ENCODE measurements around the gene BLOC1S2.
"Not testable (repeated sequence)": the region's sequence is repeated elsewhere in the genome, so short reads cannot be mapped to it uniquely, and the experiment has no call there.

BLOC1S2 gene

DNA sequence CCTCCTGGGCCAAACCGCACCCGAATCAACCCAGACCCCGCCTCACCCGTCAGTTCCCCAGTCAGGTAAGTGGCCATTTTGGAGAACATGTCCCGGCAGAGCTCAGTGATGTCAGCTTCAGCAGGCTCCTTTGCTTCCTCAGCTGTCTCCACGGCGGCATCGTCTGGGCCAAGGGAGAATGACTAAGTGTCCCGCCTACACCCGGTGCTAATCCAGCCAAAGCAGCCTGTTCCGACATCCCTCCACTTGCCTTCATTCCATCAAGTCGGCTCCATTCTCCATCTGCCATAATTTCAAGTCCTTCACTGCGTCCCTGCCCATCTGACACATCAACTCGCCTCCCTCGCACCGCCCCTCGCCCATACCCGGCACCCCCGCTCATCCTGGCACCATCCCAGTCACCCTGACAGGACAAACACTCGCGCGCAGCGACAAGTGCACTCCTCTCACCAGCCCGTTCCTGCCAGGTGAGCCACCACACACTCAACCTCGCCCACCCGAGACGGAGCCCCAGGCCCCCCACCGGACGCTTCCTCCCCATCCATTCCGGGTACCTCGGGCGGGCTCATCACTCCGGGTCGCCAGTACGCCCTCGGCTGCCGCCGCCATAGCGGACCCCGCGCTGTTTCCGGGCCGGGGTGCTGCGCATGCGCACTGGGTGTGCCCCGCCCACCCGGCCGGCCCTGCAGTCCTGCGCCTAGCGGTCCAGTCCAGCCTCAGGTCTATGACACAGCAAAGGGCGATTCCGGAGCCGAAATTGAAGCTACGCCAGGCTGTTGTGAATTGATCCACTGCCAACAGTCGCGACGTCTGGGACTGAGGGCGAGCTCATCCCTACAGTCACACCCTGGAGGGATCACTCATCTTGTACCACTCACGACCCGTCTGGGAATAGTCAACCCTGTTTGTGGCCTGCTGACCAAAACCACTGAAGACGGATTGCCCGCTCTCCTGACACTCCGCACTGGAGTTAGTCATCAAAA is at the start of gene BLOC1S2:
BLOC1S2 (minus strand) TSS at position 630 of the 983 bp plus-strand sequence; CDS start at position 609, 21 bp downstream.
- peak; percentile 81 to 85 for DNase-seq

DNA sequence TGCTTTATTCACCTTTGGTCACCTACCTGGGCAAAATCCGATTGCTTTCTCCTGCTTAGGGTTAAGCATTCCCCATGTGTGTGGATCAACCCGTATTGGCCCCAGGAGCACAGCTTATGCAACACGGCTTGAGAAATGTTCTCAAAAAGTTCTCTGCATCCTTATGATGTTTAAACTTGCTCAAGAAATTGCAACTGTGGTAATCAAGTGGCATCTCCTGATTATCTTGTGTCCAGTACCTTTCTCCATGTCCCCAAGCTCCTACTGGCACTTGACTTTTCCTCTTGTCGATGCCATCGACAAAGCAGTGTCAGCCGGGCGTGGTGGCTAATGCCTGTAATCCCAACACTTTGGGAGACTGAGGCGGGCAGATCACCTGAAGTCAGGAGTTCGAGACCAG is 48.3 kb upstream of the BLOC1S2 start:
- no peak for DNase-seq

DNA sequence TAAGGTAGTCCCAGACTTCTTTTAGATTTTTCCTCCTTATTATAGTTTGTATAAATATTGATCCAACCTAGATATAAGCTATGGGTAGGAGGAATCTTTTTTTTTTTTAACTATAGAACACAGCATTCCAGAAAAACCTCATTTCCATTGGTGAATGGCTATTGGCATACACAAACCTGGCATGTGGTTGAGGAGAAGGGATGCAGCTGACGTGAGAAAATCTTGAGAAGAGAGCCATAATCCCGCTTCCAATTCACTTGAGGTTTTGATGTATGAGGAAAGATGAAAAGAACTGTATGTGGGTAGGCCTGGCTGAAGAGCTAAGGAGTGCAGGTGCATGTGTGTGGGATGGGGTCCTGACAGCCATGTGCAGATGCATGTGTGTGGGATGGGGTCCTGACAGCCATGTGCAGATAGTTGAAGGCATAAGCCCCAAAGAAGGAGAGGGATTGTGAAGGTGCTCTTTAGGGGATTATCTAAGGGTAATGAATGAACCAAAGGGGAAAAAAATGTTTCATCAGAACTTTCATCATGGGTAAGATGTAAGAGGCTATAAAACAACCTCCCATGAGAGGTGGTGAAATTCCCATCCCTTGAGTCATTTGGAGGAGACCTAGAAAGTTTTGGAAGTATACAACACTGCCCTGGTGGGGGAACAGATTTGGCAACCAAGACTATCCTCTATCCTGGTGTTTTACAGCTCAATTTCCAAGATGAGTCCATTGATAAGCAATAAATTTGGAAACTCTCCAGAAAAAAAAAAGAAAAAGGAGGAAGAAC is 47.4 kb upstream of the BLOC1S2 start:
- no peak for DNase-seq

DNA sequence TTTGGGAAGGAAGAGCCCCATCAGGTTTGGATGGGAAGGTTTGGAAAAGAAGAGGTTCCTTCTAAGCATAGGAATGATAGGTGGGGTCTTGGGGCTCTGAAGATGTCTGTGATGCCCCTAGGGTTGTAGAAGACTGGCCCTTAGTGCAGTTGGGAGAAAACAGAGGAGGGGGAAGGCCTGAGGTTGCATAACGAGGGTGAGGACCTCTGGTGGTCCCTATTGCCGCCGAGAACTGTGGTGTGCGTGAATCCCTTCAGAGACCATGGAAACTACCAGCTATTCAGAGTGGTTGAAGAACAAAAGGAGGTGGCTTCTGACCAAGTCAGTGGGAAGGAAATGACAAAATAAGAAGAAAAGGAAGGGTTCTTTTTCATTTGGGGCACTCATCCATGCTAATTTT is 46.6 kb upstream of the BLOC1S2 start:
- DNase-seq, result no peak

DNA sequence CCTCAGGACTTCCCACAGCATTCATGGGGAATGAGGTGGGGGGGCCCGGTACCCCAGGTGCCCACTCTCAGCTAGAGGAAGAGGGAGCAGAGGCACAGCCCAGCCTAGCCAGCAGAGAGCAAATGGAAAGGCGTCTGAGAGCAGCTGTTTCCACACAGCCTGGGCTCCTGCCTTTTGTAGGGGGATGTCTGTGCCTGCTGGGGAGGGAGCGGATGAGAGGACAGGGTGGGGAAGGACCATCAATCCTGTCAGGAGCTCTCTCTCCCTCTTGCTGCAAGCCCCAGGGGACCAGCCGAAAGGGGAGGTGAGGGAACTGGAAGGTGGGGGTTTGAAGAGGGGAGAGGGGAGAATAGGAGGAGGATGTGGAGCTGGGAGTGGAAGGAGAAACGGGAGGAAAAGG is 43.6 kb upstream of the BLOC1S2 start, which contains the start of gene PKD2L1:
PKD2L1 (minus strand) TSS at position 150 of the 400 bp plus-strand sequence; CDS start at position 25, 125 bp downstream.
- no peak for DNase-seq

DNA sequence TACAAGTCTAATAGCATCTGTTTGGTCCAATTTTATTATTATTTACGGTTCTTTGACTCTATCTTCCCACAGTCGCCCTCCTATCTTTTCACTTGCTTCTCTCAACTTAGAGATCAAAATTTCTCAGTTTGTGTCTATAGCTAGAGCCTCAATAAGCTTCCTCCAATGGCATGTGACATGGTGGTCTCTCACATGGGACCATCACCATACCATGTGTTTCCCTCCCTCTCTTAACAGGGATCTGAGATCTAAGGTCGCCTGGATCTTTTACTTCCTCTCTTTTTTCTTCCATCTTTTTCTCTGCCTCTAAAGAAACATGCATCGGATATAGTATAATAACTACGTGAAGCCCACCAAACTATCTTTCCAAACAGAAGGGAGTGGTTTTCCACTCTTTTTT is 41.7 kb upstream of the BLOC1S2 start:
- DNase-seq, result no peak

DNA sequence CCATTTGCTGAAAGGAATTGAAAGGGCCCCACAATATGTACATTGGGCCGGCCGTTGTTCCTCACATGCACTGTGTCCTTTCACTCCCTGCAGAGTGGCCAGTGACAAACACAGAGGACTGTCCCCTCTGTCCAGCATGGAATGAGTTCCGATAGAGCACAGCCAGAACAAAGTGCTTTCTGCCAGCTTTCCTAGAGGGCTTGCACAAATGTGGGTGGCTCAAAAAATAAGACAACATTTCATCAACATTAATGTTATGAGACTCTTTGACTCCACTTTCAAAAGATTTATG is 41.2 kb upstream of the BLOC1S2 start:
- DNase-seq, result no peak

DNA sequence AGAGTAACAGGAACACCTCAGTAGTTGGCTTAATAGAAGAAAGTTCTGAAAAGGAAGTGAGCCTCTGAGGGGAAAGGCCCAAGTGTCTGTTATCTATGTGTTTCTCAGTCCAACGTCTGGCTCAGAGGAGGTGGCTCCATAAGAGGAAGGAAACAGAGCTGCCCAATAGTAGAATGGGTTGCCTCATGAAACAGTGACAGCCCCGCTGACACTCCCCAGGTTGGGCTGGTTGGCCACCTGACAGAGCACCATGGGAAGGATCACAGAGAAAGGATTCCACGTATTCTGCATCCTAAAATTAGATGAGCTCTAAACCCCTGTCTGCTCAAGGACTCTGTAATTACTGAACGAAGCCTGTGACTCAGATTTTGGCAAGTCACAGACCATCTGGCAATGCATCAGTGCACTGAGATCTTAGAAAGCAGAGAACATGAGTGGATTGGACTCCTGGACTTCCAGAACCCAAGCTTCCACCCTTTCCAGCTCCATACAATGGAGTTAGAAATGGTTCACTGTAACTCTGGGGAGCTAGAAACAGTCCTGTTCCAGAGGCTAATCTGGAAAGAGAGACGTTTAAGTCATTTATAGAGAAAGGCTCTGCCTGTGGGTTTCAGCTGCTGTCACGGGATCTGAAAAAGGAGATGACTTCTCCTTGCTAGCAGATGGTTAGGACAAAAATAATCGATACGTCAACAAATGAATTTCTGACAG is 40.7 kb upstream of the BLOC1S2 start:
- no peak for DNase-seq

DNA sequence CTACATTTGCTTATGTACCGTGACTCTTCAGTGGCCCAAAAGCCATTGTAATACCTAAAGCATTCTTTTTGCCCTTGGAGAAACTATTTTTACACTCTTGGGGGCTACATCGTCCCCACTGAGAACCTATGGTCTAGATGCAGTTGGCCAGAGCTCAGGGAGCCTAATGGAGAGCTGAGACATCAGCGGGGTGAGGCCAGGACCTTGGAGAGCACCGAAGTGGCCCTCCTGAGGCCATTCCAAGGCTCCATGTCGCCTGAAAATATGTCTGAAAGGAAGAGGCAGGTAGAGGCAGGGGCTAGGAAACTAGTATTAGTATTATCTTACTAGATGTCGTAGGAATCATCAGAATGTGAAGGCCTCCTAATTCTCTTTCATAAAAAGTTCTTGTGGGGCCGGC is 38.7 kb upstream of the BLOC1S2 start:
- DNase-seq, result no peak

DNA sequence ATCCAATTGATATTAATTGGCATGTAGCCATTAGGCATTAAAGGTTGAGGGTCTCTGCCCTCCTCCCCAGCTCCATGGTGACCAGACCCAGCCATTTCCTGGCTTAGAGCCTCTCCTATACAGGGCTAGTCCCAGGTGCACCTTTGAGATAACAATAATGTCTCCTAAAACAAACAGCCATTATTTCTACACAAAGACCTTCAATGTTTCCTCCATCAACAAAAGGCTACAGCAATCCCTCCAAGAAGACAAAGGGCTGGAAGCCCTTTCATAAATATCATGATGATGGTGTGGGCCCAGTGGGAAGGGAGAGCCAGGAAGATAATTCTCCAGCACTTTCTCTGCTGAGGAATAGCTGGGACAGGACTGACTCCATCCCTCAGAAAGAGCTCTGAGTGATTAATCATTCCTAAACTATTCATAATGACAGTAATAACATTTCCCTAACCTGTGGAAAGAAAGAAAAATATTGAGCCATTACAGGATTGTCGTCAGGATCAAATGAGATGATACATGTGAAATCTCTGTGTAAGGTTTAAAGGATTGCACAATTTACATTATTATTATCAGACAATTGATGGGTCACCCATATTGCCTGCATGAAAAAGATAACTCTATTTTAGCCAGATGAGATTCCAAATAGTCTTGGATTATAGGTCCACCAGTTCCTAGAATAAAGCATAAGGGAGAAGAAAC is 33.4 kb upstream of the BLOC1S2 start:
- no peak for DNase-seq

DNA sequence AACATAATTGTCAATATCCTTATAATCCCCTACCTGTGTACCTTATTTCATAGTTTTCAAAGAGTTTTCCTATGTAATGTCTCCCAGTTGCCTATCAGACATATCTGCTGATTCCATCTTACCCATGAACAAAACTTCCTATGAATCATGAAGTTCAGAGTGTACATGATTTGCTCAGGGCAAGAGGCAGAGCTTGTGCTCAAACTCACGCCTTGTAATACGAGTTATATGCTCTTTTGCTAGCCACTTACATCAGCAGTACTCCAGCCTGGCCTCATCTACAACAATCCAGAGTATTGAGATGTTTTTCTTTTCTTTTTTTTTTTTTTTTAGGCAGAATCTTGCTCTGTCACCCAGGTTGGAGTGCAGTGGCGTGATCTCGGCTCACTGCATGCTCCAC is 31.7 kb upstream of the BLOC1S2 start:
- no peak for DNase-seq

DNA sequence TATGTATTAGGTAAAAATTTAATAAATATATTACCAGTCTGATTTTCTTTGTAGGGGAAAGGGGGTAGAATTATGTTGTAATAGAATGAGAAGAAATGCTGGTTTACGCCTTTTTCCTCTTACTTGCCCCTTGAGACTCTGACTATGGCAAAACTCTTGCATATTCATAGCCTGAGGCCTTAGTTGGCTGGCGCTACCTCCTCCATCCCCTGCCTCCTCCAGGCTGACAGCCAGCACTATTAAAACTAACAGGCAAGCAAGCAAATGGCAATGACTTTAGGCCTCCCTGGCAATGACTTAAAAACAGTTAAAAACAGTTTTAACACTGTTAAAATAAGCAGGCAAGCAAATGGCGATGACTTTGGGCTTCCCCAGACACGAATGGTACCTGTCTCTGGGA is 29.1 kb upstream of the BLOC1S2 start:
- no peak for DNase-seq

DNA sequence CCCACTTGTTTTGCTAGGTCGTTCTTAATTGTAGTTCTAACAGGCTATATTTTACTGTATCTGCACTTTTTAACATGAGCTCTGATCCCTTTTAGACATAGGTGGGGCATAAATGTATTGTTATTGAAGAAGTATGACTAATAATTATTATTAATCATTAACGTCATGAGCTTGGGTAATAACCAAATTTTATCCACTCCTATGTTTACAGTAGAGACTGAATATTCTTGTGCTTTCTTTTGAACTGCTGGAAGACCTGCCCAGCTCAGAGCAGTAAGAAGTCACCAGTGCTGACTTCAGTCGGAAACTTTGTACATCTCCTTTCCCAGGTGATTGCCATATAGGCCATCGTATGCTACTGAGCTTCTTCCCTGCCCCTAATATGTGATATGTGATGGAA is 24.8 kb upstream of the BLOC1S2 start:
- DNase-seq, result no peak

DNA sequence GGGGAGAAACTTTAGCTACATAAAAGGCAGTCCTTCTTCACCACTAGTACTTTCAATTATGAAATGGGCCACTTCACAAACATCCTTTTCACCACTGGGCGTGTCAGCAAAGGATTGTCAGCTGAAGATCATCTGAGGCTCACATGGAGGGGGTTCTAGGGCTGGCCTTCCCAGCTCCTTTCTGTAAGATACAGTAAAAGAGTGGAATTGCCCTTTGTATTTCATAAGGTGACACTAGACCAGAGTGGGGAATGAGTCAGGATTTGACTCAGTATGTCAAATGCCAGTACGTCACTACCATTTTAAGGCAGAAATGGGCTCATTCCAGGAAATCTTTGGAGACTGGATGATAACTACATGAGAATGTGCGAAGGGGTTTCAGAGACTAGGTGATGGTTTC is 21.2 kb upstream of the BLOC1S2 start:
- no peak for DNase-seq

DNA sequence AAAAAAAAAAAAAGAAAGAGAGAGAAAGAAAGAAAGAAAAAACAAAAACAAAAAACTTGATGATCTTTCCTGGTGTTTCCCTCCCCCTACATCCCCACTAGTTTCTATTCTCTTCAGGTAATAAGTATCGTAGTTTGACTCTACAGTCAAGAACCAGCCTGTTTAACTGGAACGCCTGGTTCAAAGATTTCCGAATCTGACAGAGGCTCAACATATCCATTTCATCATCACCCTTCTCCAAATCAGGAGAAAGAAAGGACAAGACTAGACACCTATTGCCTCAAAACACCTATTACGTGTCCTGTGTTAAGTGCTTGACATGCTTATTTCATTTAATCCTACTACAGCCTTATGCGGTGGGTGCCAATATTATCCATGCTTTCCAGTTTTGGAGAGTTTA is 20.4 kb upstream of the BLOC1S2 start:
- DNase-seq, result no peak

DNA sequence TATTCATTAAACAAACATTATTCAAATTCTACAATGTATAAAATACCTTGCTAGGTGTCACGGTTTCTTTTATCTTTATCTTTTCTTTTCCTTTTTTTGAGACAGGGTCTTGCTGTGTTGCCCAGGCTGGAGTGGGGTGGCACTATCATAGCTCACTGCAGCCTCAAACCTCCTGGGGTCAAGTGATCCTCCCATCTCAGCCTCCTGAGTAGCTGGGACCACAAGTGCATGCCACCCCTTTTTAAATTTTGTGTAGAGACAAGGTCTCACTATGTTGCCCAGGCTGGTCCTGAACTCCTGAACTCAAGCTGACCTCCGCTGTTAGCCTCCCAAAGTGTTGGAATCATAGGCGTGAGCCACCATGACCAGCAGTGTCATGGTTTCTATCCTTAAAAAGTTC is 17.9 kb upstream of the BLOC1S2 start:
- no peak for DNase-seq

DNA sequence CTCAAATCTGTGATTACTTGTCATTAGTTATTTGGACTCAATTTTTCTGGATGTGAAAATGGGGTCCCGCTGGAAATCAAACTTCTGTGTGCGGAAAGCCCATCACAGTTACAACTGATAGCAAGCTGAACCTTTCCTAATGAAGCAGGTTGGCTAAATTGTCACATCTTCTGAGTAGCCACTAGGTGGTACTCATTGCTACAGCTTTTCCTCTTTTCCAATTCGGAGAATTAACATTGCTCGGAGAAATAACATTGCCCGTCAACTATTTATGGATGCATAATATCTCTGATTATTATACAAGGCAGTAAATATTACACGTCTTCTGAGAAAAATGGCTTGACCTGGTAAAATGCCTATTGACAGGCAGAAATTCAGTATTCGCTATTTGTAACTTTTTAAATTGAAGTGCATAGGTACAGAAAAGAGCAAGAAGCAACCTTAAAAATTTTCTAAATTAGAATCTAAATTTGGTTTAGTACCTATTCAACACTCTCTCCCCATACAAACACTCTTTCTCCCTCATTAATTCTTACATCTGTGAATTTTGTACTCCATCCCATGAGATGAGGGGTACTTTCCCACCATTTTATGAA is 17.3 kb upstream of the BLOC1S2 start:
- DNase-seq, result no peak

DNA sequence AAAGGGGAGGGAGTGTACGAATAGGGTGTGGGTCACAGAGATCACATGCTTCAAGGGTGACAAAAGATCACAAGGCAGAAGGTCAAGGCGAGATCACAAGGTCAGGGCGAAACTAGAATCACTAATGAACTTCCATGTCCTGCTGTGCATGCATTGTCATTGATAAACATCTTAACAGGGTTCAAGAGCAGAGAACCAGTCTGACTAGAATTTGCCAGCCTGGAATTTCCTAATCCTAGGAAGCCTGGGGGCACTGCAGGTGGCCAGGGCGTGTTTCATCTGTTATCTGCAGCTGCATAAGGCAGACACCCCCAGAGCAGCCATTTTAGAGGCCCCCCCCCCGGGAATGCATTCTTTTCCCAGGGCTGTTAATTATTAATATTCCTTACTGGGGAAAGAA is 14.6 kb upstream of the BLOC1S2 start:
- not testable (repeated sequence) for DNase-seq

DNA sequence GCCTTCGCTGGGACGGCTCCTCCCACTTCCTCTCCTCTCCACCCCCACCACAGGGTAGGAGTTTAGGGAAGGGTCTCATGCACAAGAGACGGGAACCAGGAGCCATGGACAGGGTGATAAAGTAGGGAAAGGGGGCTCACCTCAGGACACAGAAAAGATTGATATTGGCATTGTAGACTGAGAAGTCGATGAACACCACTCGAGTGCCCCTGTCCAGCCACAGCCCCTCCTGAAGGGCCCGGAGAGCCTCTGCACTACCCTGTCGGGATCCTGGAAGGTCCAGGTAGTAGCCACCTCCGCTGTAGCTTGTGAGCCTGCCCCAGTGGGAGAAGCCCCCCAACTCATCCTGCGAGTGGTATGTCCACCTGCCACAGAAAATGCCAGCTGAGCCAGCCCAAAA is 10.8 kb upstream of the BLOC1S2 start:
- DNase-seq, result no peak

DNA sequence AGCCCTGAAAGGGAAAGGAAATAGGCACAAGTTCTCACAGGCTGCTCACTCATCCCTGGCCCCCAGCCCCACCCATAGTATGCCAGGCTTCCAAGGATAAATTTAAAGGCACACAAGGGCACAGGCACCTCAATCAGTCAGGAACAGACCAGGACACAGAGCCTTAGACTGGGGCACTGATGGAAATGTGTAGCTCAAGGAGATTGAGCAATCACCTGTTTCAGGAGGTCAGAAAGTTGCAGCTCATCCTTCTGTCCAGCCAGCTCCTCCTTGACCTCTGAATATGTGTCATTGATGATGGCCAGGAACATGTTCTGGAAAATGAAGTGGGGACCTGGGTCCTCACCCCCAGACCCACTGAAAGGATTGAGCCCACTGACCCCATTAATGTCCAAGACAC is 6.6 kb upstream of the BLOC1S2 start:
- DNase-seq, result no peak

DNA sequence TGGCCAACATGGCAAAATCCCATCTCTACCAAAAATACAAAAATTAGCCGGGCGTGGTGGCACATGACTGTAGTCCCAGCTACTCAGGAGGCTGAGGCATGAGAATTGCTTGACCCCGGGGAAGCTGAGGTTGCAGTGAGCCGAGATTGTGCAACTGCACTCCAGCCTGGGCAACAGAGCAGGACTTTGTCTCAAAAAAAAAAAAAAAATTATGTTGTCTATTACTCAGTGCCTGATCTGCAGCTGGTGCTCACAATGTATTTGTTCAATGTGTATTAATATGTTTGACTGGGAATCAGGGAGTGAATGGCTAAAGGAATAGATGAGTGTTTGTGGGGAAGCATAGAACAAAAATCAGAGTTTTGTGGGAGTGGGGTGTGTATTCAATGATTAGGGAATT is 5.8 kb upstream of the BLOC1S2 start:
- not testable (repeated sequence) for DNase-seq

DNA sequence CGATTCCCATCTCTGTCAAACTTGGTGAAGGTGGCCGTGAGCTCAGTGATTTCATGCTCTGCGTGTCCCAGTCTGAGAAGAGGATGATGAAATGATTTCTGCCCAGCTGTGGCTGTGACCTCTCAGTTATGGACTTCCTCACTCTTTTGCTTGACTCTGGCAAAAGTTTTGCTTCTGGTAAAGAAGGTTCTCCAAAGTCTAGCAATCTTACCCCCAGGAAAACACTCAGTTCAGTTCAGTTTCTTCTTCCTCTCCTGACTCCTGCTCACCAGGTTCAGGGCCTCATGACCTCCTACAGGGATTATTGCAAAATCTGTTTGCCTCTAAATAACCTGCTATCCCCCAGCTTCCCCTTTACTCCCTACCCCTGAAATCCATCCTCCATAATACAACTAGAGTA is 4.9 kb upstream of the BLOC1S2 start:
- DNase-seq, result no peak
